T-helper 17 cell (primary cell): ENCODE data around the gene GATAD2B. TPM values are rescaled to one million over a fixed set of nuclear protein-coding genes. Genes with fewer than 3 reads are reported as not detected.
A peak's percentile ranks its signal among the peaks of the same experiment; 100 is the strongest.

Source experiments
- ATAC-seq: fragments of 150-1000 bp; cut with Tn5 transposase; 2 replicates; pipeline ENCODE4 v1.10.0; 2021; ENCODE audit warnings: mild to moderate bottlenecking, moderate library complexity
- DNase-seq, 3 donors: peaks; one replicate each; pipeline versions ENCODE4 v3.0.0 to v3.0.0-alpha.2; 2020 to 2021
- H3K9me3 ChIP-seq: one replicate; pipeline ENCODE4 v1.7.0; 2013; ENCODE audit warnings: low read length, mild to moderate bottlenecking; ENCODE audit not compliant: control insufficient read depth, poor library complexity, severe bottlenecking
- H3K27ac Mint-ChIP-seq: one replicate; pipeline ENCODE4 v1.8.0; 2022; ENCODE audit warnings: mild to moderate bottlenecking, moderate library complexity, mixed read lengths
- H3K27me3 Mint-ChIP-seq: one replicate; pipeline ENCODE4 v1.8.0; 2022; ENCODE audit warnings: mixed read lengths
- H3K36me3 Mint-ChIP-seq: one replicate; pipeline ENCODE4 v1.8.0; 2022; ENCODE audit warnings: low read depth, mixed read lengths
- H3K4me1 Mint-ChIP-seq: one replicate; pipeline ENCODE4 v1.8.0; 2022; ENCODE audit warnings: mild to moderate bottlenecking, mixed read lengths
- H3K4me3 Mint-ChIP-seq: one replicate; pipeline ENCODE4 v1.8.0; 2022; ENCODE audit warnings: mild to moderate bottlenecking, moderate library complexity, mixed read lengths
- total RNA-seq, 4 donors: library from RNA in 2 of 4; stranded (reverse) in 2 of 4; gene quantifications; one replicate each; pipeline ENCODE4 v1.2.3 and lab custom pipeline; 2022 to 2026

Gene GATAD2B
- total RNA-seq, 2 donors from 2014 or later = 63.3 to 72.9 TPM

DNA sequence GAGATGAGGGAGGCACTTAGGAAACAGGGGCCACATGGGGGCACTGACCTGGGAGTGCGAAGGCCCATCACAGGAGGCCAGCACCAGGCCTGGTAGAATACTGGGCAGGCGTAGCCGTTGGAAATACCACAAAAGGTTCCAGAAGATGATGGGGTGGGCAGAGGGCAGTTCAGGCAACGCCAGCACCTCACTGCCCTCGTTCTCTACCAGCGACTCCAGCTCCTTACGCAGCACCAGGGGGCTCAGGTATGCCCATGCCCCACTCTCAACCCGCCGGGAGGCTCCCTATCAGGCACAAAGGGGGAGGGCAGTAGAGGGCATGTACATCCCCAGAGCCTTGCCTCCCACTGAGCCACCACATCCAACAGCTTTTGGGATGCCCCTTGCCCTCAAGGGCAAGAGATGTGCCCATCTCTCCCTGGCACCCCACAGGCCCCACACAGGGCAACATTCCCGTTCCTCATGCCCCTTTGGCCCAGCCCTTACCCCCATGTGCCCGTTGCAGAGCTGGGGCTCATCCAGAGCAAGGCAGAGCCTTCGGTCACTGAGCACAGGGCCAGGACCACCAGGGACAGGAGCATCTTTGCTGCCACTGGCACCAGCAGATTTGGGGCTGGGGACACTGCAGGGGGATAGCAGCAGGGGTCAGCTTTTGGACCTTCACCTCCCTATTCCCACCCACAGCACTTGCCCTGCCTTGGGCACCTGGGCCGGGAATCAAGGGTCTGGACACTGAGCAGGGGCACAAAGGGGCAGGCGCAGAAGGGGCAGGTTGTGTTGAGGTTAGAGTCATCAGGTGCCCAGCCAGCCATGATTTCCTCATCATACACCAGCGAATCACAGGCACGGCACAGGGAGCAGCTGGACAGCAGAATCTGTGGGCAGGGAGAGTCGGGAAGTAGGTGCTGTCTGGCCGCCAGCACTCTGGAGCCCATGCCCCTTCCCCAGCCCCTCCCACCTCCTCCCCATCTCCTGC, 9.7 kb upstream of the GATAD2B start:
- ATAC-seq = no peak
- peaks cover 4% of the 10 kb centered on the region for H3K36me3 Mint-ChIP-seq
- DNase-seq = no peak
- no peaks in the 10 kb centered on the region for H3K9me3 ChIP-seq
- no peak overlapping the region for H3K4me3 Mint-ChIP-seq
- no peaks in the 10 kb centered on the region for H3K27me3 Mint-ChIP-seq
- H3K27ac Mint-ChIP-seq = no peak overlapping the region
- H3K4me1 Mint-ChIP-seq = peaks cover 22% of the 10 kb centered on the region

DNA sequence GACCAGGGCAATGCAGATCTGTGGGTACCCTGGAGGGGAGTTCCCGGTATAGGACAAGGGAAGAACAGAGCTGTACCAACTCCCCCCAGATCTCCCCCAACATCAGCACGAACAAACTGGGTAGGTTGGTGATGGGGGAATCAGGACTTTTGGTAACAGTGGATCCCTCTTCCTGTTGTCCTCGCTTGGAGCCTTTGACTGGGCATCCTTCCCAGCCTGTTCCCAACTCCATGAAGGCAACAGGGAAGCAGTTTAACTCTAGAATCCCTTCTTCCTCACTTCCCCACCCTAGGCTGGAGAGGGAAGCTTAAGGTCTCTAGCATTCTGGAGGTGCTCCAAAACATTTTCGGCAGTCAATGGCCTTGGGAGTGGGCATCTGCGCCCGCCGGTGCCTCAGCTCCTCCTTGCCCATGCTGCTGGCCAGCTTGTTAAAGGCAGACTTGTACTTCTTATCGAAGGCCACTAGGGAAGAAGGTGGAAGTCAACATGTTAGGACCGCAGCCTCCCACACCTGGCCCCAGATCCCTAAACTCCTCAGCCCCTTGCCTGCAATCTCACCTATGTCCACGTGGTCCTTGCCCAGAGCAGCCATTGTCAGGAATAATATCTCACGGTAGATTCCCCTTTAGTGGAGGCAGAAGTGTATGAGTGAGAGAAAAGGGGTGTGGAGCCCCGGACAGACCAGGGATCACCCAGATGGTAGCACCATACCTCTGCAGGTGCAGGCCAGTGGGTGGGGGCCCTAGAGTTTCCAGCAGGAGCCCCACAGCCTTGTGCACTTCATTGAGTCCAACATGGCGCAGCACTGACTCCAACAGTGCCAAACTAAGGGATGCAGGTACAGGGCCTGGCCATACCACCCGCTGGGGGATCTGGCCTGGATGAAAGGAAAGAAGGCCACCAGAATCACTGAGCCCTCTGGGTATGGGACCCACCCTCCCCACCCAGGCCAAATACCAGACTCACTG, 7.5 kb upstream of the GATAD2B start:
- peaks cover 19% of the 10 kb centered on the region for H3K4me1 Mint-ChIP-seq
- DNase-seq = no peak
- H3K9me3 ChIP-seq = no peaks in the 10 kb centered on the region
- no peaks in the 10 kb centered on the region for H3K27me3 Mint-ChIP-seq
- H3K36me3 Mint-ChIP-seq = peaks cover 4% of the 10 kb centered on the region
- ATAC-seq = no peak
- H3K27ac Mint-ChIP-seq = no peak overlapping the region
- H3K4me3 Mint-ChIP-seq = no peak overlapping the region

GRCh38 chr1:153929426-153929825, 6.7 kb upstream of the GATAD2B start:
- DNase-seq (no peak), ATAC-seq (no peak)
- no peak overlapping the region for H3K4me3 Mint-ChIP-seq
- peaks cover 16% of the 10 kb centered on the region for H3K4me1 Mint-ChIP-seq
- H3K27ac Mint-ChIP-seq = peak overlapping the region; percentile 39
- H3K27me3 Mint-ChIP-seq = no peaks in the 10 kb centered on the region
- peaks cover under 1% of the 10 kb centered on the region for H3K36me3 Mint-ChIP-seq
- no peaks in the 10 kb centered on the region for H3K9me3 ChIP-seq

- Mint-ChIP-seq H3K27ac (peak overlapping the region; percentile 39), H3K27me3 (no peaks in the 10 kb centered on the region), H3K4me3 (no peak overlapping the region), H3K4me1 (peaks cover 14% of the 10 kb centered on the region), H3K36me3 (no peaks in the 10 kb centered on the region)
- no peaks in the 10 kb centered on the region for H3K9me3 ChIP-seq
- no peak for DNase-seq
- ATAC-seq = no peak
These were observed 6.1 kb upstream of the GATAD2B start for GRCh38 chr1:153928791-153929341.

GRCh38 chr1:153928245-153928644, 5.5 kb upstream of the GATAD2B start:
- DNase-seq (no peak), ATAC-seq (no peak)
- Mint-ChIP-seq H3K4me3 (peak overlapping the region; percentile 19), H3K27me3 (no peaks in the 10 kb centered on the region), H3K36me3 (no peaks in the 10 kb centered on the region), H3K27ac (peak overlapping the region; percentile 39), H3K4me1 (peaks cover 19% of the 10 kb centered on the region)
- no peaks in the 10 kb centered on the region for H3K9me3 ChIP-seq

GRCh38 chr1:153926405-153926804, 3.6 kb upstream of the GATAD2B start:
- no peaks in the 10 kb centered on the region for H3K9me3 ChIP-seq
- no peak overlapping the region for H3K4me3 Mint-ChIP-seq
- H3K27me3 Mint-ChIP-seq = no peaks in the 10 kb centered on the region
- H3K27ac Mint-ChIP-seq = peak overlapping the region; percentile 19
- H3K4me1 Mint-ChIP-seq = peaks cover 32% of the 10 kb centered on the region
- DNase-seq (no peak), ATAC-seq (no peak)
- no peaks in the 10 kb centered on the region for H3K36me3 Mint-ChIP-seq

GRCh38 chr1:153922076-153922971, 448 bp downstream of the GATAD2B start:
- ATAC-seq (peak; percentile 18), DNase-seq (peak in 1 of 3 donors; percentile 48)
- Mint-ChIP-seq H3K4me1 (peaks cover 51% of the 10 kb centered on the region), H3K4me3 (peak overlapping the region; percentile 97), H3K27ac (peak overlapping the region; percentile 99), H3K36me3 (no peaks in the 10 kb centered on the region), H3K27me3 (no peaks in the 10 kb centered on the region)
- no peaks in the 10 kb centered on the region for H3K9me3 ChIP-seq

DNA sequence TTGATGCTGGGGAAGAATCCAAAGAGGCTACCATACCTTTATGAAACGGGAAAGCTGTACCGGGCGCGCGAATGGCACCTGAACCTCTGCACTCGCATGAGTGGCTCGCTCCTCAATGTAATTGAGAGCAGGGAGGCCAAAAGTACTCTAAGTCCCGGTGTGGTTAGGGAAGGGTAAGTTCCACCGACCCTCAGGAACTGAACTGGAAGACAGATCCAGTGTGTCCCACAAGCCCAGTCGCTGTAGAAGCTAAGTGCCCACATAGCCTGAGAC, 1.0 kb downstream of the GATAD2B start:
- H3K4me3 Mint-ChIP-seq = peak overlapping the region; percentile 97
- H3K27ac Mint-ChIP-seq = peak overlapping the region; percentile 99
- H3K36me3 Mint-ChIP-seq = no peaks in the 10 kb centered on the region
- H3K9me3 ChIP-seq = no peaks in the 10 kb centered on the region
- ATAC-seq (no peak), DNase-seq (no peak)
- no peaks in the 10 kb centered on the region for H3K27me3 Mint-ChIP-seq
- peaks cover 53% of the 10 kb centered on the region for H3K4me1 Mint-ChIP-seq

- Mint-ChIP-seq H3K36me3 (no peaks in the 10 kb centered on the region), H3K4me3 (peak overlapping the region; percentile 97), H3K27me3 (no peaks in the 10 kb centered on the region), H3K4me1 (peaks cover 55% of the 10 kb centered on the region), H3K27ac (peak overlapping the region; percentile 99)
- DNase-seq (no peak), ATAC-seq (no peak)
- no peaks in the 10 kb centered on the region for H3K9me3 ChIP-seq
These were observed 1.5 kb downstream of the GATAD2B start for GRCh38 chr1:153921080-153921802.

DNA sequence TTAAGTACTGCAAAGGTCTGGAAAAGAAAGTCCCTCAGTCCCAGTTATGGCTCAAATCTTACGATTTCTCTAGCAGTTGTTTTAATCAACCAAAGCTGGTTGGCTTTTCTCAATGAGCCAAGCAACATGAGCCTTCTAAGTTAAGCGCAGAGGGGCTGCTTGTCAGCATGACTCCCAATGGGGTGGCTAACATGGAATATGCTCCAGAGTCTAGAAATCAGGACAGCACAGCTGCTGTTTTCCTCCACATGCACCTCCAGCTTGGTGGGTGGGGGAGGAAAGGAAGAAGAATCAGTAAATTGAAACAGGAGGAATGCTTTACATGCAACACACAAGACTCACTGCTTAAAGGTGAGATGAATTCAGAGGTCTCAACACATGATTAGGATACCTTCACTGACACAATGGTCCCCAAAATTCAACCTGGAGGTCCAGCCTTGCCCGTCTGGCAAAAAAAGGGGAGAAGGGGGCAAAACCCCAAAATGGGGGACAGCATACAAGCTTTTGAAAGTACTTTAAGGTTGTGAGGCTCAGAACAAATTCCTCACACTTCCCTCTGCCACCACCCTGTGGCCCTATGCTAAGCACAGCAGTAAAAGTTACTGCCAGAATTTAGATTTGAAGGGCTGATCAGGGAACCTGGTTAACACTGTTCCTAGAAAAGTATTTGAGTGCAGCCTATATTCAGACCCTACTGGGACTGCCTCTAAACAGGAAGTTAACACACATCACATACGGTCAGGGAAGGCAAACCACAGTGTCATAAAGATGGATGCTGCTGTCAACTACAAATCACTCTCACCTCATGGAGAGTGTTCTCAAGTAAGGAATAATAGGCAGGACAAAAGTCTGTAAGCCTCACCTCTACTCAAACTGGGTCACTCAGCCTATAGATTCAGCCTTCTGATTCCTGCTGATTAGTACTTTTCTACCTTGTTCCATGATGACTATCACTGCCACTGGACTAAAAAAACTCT, 2.6 kb downstream of the GATAD2B start:
- DNase-seq (no peak), ATAC-seq (no peak)
- H3K27me3 Mint-ChIP-seq = no peaks in the 10 kb centered on the region
- peak overlapping the region; percentile 99 for H3K27ac Mint-ChIP-seq
- H3K36me3 Mint-ChIP-seq = no peaks in the 10 kb centered on the region
- no peaks in the 10 kb centered on the region for H3K9me3 ChIP-seq
- H3K4me1 Mint-ChIP-seq = peaks cover 60% of the 10 kb centered on the region
- peak overlapping the region; percentile 97 for H3K4me3 Mint-ChIP-seq

DNA sequence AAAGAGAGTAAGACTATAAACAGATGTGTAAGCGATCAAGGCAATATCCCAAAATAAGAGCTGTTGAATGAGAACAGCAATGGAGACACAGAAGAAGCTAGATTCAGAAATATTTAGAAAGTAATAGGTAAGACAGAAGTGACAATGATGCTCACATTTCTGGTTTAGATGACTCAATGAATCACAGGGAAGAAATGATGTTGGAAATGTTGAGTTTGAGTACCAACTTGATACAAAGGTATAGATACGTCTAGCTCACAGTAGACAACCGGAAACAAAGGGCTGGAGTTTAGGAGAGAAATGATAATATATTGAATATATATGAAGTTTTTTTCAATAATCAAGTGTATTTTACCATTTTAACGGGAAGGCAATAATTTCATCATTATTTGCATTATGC, 6.5 kb downstream of the GATAD2B start:
- no peaks in the 10 kb centered on the region for H3K9me3 ChIP-seq
- no peak for DNase-seq
- Mint-ChIP-seq H3K36me3 (no peaks in the 10 kb centered on the region), H3K4me3 (no peak overlapping the region), H3K27me3 (no peaks in the 10 kb centered on the region), H3K27ac (peak overlapping the region; percentile 63), H3K4me1 (peaks cover 49% of the 10 kb centered on the region)
- ATAC-seq = no peak
